GM12873 (cell line): Measurements from ENCODE around the gene ADPRHL1.

ENCODE experiments used
- CTCF ChIP-seq: IDR thresholded peaks from 2 replicates; pipeline ENCODE4 v1.5.1; 2012; ENCODE audit warnings: low read depth, mild to moderate bottlenecking, moderate library complexity, low read length, control low read depth; ENCODE audit not compliant: insufficient read depth; ENCODE audit errors: missing control alignments

The ADPRHL1 gene

DNA sequence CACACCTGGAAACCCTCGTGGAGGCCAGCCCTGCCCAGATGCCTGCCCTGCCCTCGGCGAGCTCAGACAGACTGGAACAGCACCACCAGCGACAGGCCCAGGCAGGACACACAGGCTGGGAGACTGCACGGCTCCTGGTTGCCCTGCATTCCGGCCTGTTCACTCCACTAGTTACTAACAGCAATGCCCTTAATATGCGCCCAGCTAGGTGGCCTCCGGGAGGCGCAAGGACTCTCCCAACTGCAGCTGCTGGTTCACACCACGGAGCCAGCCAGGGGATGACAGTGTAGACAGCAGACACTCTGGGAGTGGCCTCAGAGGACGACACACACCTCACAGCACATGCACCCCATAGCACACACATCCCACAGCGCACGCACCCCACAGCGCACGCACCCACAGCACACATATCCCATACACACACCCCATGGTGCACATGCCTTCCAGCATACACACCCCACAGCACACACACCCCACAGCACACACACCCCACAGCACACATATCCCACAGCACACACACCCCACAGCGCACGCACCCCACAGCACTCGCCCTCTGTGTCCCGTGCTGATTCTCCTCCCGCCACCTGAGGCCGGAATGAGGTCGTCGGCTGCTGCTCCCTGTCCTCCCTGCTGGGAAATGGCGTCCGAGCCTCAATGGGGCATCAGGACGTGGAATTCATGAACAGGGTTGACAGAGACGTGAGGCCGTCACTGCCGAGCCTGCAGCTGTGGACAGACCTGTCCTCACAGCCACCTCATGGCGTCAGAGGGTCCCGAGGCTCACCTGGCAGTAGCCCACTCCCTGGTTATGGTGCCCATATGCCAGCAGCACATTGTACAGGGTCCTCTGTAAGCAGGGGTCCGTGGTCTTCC is 103.0 kb downstream of the ADPRHL1 start:
- no peak for TF ChIP-seq CTCF
